Sigmoid colon (tissue), 4 donors: ENCODE data around the gene BCKDK.

Source experiments
- EP300 ChIP-seq, 4 donors: sonication (generic); formaldehyde crosslinking; IDR thresholded peaks; one replicate each; pipeline ENCODE4 v1.6.1; 2017; ENCODE audit warnings: antibody characterized with exemption in 4 of 4
- POLR2A ChIP-seq, 2 donors: fragments of 450-650 bp; IDR thresholded peaks; one replicate each; pipeline ENCODE4 v1.6.1; 2016; ENCODE audit warnings: antibody characterized with exemption in 2 of 2, mild to moderate bottlenecking in 2 of 2, moderate library complexity in 2 of 2
- POLR2AphosphoS5 ChIP-seq, 4 donors: sonication (generic); formaldehyde crosslinking; IDR thresholded peaks; one replicate each; pipeline ENCODE4 v1.6.1; 2017; ENCODE audit warnings: antibody characterized with exemption in 4 of 4
- TF ChIP-seq, protein P1 (sequence below), 4 experiments: fragments of 450-650 bp in 3 of 4; fragments of 200-600 bp in 1 of 4; IDR thresholded peaks; one replicate each; pipeline ENCODE4 v1.5.1; 2016 to 2019; ENCODE audit warnings: antibody characterized with exemption in 4 of 4, mild to moderate bottlenecking in 3 of 4, moderate library complexity in 2 of 4

DNA sequence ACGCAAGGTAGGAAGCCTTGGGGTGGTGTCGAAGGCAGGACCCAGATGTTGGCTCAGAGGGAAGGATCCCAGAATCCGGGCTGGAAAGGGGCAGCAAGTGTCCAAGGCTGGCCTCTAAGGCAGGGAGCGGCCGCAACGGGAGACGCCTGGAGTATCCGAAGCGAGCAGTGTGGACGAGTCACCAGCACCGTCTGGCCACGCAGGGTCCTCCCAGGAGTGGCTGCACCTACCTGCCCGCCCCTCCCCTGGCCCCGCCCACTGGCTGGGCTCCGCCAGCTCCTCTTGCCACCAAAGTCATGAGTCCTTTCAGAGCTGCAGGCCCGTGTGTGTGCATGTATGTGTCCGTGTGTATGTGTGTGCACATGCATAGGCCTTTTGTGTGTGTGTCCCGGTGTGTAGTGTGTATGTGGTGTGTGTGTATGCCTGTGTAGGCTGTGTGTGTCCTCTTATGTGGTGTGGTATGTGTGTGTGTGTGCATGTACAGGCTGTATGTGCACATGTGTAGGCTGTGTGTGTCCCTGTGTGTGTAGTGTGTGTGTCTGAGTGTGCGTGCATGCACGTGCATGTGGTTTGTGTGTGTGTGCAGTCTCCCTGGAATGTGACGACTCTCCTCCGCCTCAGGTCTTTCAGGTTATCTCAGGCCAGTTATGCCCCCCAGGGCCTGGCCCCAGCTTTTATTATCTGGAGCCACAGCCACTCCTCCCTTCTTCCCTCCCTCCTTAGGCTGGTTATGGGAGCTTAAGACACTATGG, 27.5 kb downstream of the BCKDK start, which contains the start of gene PRSS8:
- TF ChIP-seq, protein P1, sequence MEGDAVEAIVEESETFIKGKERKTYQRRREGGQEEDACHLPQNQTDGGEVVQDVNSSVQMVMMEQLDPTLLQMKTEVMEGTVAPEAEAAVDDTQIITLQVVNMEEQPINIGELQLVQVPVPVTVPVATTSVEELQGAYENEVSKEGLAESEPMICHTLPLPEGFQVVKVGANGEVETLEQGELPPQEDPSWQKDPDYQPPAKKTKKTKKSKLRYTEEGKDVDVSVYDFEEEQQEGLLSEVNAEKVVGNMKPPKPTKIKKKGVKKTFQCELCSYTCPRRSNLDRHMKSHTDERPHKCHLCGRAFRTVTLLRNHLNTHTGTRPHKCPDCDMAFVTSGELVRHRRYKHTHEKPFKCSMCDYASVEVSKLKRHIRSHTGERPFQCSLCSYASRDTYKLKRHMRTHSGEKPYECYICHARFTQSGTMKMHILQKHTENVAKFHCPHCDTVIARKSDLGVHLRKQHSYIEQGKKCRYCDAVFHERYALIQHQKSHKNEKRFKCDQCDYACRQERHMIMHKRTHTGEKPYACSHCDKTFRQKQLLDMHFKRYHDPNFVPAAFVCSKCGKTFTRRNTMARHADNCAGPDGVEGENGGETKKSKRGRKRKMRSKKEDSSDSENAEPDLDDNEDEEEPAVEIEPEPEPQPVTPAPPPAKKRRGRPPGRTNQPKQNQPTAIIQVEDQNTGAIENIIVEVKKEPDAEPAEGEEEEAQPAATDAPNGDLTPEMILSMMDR (IDR thresholded peaks at IDR 0.05): no peak
- TF ChIP-seq POLR2A (IDR thresholded peaks at IDR 0.05): peak in 1 of 2 donors; percentile 79
- TF ChIP-seq POLR2AphosphoS5 (IDR thresholded peaks at IDR 0.05): peak in 1 of 4 donors; percentile 61
- no peak for TF ChIP-seq EP300 (IDR thresholded peaks at IDR 0.05)
